ENCODE data around the gene GAP43.

DNA sequence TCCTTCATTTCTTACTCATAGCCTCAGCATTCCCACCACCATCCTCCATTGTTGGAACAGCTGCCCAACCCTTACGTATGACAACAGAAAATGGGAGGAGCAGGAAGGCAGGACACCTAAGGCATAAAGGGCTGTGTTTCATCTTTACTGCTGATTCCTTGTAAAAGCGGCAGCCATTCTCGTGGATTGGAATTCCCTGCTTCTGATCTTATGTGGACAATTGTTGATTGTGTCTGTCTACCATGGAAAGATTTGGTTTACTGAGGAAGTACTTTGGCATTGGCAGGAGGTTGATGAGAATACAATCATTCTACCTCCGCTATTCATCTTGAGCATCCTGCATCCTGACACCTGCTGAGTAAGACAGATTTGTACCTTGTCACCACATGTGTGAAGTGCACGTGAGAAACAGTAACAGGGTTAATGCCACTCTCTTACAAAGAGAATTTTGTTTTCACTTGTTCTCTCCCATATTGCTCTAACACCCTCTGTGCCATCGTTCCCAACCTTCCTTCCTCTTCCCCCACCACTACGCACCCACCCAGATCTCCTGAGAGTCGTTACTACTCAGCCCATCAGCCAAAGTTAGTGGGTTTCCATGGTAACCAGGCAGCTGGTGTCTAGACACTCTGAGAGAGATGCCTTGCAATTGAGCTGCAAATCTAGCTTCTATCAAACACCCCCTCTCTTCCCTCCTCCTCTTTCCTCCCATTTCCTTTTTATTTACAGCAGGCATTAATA, 75.7 kb downstream of the GAP43 start:
- TF ChIP-seq, protein P1, sequence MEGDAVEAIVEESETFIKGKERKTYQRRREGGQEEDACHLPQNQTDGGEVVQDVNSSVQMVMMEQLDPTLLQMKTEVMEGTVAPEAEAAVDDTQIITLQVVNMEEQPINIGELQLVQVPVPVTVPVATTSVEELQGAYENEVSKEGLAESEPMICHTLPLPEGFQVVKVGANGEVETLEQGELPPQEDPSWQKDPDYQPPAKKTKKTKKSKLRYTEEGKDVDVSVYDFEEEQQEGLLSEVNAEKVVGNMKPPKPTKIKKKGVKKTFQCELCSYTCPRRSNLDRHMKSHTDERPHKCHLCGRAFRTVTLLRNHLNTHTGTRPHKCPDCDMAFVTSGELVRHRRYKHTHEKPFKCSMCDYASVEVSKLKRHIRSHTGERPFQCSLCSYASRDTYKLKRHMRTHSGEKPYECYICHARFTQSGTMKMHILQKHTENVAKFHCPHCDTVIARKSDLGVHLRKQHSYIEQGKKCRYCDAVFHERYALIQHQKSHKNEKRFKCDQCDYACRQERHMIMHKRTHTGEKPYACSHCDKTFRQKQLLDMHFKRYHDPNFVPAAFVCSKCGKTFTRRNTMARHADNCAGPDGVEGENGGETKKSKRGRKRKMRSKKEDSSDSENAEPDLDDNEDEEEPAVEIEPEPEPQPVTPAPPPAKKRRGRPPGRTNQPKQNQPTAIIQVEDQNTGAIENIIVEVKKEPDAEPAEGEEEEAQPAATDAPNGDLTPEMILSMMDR (conservative IDR thresholded peaks at IDR 0.05; ENCODE audit: low read depth, low read length) = no peak
- no peak for TF ChIP-seq EZH2 (IDR thresholded peaks at IDR 0.05; ENCODE audit: borderline replicate concordance, low read depth, low read length, poor library complexity, severe bottlenecking)

All from A673 (cell line).